Activated T-cell treated with anti-CD3 and anti-CD28 coated beads, Interleukin-2, amount 50 U/mL, for 24 hours (primary cell): ENCODE measurements around the gene RNF151.

Experiments
- DNase-seq: peaks from one replicate; pipeline ENCODE4 v3.0.0-alpha.2; 2020
- H3K27ac Mint-ChIP-seq: 2 replicates; pipeline ENCODE4 v1.8.0; 2020; ENCODE audit warnings: mild to moderate bottlenecking, mixed read lengths
- H3K27me3 Mint-ChIP-seq: 2 replicates; pipeline ENCODE4 v1.8.0; 2020; ENCODE audit warnings: mixed read lengths
- H3K36me3 Mint-ChIP-seq: 2 replicates; pipeline ENCODE4 v1.8.0; 2020; ENCODE audit warnings: low read depth, mixed read lengths
- H3K4me1 Mint-ChIP-seq: 2 replicates; pipeline ENCODE4 v1.8.0; 2020; ENCODE audit warnings: low read depth, mixed read lengths
- H3K4me3 Mint-ChIP-seq: 2 replicates; pipeline ENCODE4 v1.8.0; 2020; ENCODE audit warnings: mild to moderate bottlenecking, moderate library complexity, mixed read lengths
- H3K9me3 Mint-ChIP-seq: 2 replicates; pipeline ENCODE4 v1.8.0; 2020; ENCODE audit warnings: mixed read lengths

RNF151 gene

DNA sequence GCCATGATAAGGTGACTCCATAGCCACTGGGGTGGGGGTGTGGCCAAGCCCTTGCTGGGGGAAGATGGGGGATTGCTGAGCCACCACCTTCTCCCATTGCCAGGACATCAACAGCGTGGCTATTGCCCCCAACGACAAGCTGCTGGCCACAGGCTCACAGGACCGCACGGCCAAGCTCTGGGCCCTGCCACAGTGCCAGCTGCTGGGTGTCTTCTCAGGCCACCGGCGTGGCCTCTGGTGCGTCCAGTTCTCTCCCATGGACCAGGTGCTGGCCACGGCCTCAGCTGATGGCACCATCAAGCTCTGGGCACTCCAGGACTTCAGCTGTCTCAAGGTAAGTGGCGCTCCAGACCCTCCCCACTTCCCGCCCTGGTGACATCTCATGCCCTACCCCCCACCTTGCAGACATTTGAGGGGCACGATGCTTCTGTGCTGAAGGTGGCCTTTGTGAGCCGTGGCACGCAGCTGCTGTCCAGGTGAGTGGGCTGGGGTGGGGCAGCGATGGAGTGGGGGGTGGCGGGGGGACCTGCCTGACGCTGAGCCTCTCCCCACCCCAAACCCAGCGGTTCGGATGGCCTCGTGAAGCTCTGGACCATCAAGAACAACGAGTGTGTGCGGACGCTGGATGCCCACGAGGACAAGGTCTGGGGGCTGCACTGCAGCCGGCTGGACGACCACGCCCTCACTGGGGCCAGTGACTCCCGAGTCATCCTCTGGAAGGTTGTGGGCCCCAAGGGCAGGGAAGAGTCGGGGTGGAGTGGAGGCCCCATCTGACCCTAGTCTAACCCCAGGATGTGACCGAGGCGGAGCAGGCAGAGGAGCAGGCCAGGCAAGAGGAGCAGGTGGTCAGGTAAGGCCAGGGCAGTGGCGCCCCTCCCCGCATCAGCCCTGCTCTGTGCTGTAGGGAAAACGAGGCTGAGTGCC is 10.6 kb downstream of the RNF151 start:
- no peak for DNase-seq
- no peak overlapping the region for H3K4me3 Mint-ChIP-seq
- no peaks in the 10 kb centered on the region for H3K9me3 Mint-ChIP-seq
- H3K4me1 Mint-ChIP-seq: peaks cover 16% of the 10 kb centered on the region
- H3K36me3 Mint-ChIP-seq: peaks cover 63% of the 10 kb centered on the region
- H3K27me3 Mint-ChIP-seq: peaks cover 28% of the 10 kb centered on the region
- H3K27ac Mint-ChIP-seq: no peak overlapping the region

GRCh38 chr16:1977875-1978268 is 11.2 kb downstream of the RNF151 start:
- no peak for DNase-seq
- H3K36me3 Mint-ChIP-seq: peaks cover 58% of the 10 kb centered on the region
- H3K27ac Mint-ChIP-seq: no peak overlapping the region
- H3K4me1 Mint-ChIP-seq: peaks cover 12% of the 10 kb centered on the region
- H3K4me3 Mint-ChIP-seq: no peak overlapping the region
- H3K9me3 Mint-ChIP-seq: no peaks in the 10 kb centered on the region
- H3K27me3 Mint-ChIP-seq: peaks cover 34% of the 10 kb centered on the region

DNA sequence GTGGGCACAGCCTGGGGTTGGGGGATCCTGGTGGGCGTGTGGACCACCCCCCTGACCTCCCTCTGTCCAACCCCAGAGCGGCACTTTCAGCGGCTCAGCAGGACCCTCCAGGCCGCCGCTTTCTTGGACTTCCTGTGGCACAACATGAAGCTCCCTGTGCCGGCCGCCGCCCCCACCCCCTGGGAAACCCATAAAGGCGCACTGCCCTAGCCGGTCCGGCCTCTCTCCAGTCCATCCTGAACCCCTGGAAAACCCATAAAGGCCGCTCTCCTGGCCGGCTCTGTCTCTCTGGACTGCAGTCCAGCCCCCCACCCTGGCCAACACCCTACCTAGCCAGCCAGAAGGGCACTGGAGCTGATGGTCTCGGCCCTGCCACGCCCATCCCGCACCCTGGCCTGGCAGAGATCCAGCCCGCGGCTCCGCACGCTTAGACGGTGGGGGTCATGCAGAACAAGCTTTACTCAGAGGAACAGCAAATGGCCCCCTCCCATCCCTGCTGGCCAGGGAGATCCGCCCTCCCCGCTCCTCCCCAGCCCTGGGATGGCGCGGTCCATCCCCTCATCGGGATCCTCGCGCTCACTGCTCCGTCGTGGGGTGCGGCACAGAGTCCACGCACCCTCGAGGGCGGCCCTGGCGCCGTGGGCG is 11.9 kb downstream of the RNF151 start:
- H3K4me3 Mint-ChIP-seq: no peak overlapping the region
- peaks cover 51% of the 10 kb centered on the region for H3K36me3 Mint-ChIP-seq
- no peak for DNase-seq
- H3K9me3 Mint-ChIP-seq: no peaks in the 10 kb centered on the region
- H3K27me3 Mint-ChIP-seq: peaks cover 39% of the 10 kb centered on the region
- peaks cover 9% of the 10 kb centered on the region for H3K4me1 Mint-ChIP-seq
- H3K27ac Mint-ChIP-seq: no peak overlapping the region

DNA sequence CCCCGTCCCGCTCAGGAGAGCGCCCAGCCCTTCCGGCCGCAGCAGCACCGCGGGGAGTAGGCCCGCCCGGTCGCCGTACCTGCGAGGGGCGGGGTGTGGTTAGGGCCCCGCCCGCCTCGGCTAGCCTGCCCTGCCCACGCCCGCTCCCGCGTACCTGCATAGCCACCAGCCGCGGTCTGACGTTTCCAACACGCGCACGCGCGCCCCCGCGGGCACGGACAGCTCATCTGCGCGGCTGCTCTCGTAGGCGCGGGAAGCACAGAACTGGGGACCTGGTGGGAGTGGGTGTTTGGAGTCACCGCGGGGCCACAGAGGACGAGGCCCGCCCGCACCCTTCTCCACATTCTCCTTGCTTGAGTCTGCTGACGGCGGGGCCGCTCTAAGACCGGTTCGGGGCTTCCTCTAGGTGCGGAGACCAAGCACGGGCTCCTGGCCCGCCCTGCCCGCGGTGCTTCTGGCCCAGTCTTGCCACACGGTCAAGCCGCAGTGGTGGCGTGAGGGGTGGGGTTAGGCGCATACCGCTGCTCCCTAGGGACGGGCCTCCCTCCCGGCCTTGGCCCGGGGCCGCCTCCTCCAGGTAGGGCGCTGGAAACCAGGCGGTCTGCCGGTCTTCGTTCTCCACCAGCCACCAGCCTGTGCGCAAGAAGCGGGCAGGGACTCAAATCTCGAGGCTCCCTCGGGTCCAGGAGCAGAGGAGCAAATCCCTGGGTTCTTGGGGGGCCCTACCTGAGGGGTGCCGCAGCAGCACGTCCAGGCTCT is 12.8 kb downstream of the RNF151 start:
- no peak overlapping the region for H3K27ac Mint-ChIP-seq
- peaks cover 9% of the 10 kb centered on the region for H3K4me1 Mint-ChIP-seq
- no peaks in the 10 kb centered on the region for H3K9me3 Mint-ChIP-seq
- H3K27me3 Mint-ChIP-seq: peaks cover 39% of the 10 kb centered on the region
- DNase-seq: peak; percentile 69
- H3K36me3 Mint-ChIP-seq: peaks cover 44% of the 10 kb centered on the region
- no peak overlapping the region for H3K4me3 Mint-ChIP-seq

- peaks cover 15% of the 10 kb centered on the region for H3K4me1 Mint-ChIP-seq
- H3K4me3 Mint-ChIP-seq: no peak overlapping the region
- peaks cover 39% of the 10 kb centered on the region for H3K27me3 Mint-ChIP-seq
Observed at GRCh38 chr16:1980030-1980769, 13.5 kb downstream of the RNF151 start.

DNA sequence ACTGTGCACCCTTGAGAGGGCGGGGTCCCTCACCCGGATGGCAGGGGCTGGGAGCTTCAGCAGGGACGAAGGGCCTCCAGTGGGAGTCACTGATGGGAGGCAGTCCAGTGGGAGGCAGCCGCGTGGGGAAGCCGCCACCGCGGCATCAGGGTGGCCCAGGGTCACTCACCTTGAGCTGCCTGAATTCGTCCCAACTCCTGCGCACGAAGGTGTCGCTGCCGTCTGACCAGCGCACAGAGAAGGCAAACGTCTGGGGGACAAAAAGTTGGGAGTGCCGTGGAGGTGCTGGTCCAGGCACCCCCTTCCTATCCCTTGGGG is 14.1 kb downstream of the RNF151 start:
- H3K4me3 Mint-ChIP-seq: no peak overlapping the region
- no peak for DNase-seq
- peaks cover 39% of the 10 kb centered on the region for H3K27me3 Mint-ChIP-seq
- no peaks in the 10 kb centered on the region for H3K9me3 Mint-ChIP-seq
- H3K36me3 Mint-ChIP-seq: peaks cover 43% of the 10 kb centered on the region
- H3K4me1 Mint-ChIP-seq: peaks cover 20% of the 10 kb centered on the region
- H3K27ac Mint-ChIP-seq: no peak overlapping the region

More at GRCh38 chr16:1980030-1980769, 13.5 kb downstream of the RNF151 start:
- peak; percentile 57 for DNase-seq
- peaks cover 43% of the 10 kb centered on the region for H3K36me3 Mint-ChIP-seq
- no peaks in the 10 kb centered on the region for H3K9me3 Mint-ChIP-seq
- no peak overlapping the region for H3K27ac Mint-ChIP-seq

DNA sequence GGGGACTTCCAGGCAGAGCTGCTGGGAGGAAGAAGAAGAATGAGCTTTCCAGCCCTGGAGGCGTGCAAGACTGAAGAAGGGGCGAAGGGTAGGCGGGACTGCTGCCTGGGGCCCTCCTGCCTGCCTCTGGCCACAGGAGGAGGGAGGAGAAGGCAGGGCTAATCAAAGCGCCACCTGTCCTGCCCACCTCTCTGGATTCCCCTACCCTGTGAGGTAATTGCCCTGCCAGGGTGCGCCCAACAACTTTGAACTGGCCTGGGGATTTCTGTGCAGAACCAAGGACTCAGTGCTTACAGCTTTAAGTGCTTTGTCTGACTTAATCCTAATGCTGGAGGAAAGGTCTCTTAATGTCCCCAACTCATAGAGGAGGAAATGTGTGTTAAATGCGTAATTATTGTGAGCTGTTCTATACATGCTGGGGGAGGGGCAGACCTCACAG is 14.8 kb downstream of the RNF151 start, which contains the start of gene NOXO1:
NOXO1 (minus strand) TSS at position 72 of the 439 bp plus-strand sequence. CDS start 290 bp downstream, outside the sequence.
- DNase-seq: no peak
- H3K27ac Mint-ChIP-seq: peak within 1 kb of the TSS; percentile 66
- no peaks in the 10 kb centered on the region for H3K9me3 Mint-ChIP-seq
- peaks cover 20% of the 10 kb centered on the region for H3K4me1 Mint-ChIP-seq
- H3K27me3 Mint-ChIP-seq: peaks cover 39% of the 10 kb centered on the region
- no peak within 1 kb of the TSS for H3K4me3 Mint-ChIP-seq
- peaks cover 43% of the 10 kb centered on the region for H3K36me3 Mint-ChIP-seq

DNA sequence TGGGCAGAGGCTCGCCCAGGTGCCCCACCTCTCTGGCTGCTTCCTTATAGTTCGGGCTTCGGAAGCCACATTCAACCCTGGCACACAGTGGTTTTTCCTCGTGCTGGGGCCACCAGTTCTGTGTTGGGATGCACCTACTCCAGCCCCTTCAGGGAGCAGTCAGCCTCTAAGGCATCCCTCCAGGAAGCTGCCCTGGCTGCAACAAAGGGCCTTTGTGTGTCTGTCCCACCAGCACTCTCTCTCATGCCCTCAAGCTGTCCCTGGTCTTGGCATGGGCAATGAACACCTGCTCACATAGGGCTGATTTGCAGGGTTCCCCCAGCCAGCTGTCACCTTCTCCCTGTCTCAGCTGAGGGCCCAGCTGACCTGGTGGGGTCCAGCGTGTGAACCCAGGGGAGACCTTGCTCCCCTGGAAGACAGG is 15.4 kb downstream of the RNF151 start:
- DNase-seq: no peak

GRCh38 chr16:1982991-1983543 is 16.4 kb downstream of the RNF151 start:
- peak overlapping the region; percentile 70 for H3K4me3 Mint-ChIP-seq
- DNase-seq: no peak
- no peaks in the 10 kb centered on the region for H3K9me3 Mint-ChIP-seq
- H3K4me1 Mint-ChIP-seq: peaks cover 20% of the 10 kb centered on the region
- peaks cover 43% of the 10 kb centered on the region for H3K27me3 Mint-ChIP-seq
- H3K27ac Mint-ChIP-seq: no peak overlapping the region
- peaks cover 33% of the 10 kb centered on the region for H3K36me3 Mint-ChIP-seq

More for the DNA sequence above, 15.4 kb downstream of the RNF151 start:
- H3K36me3 Mint-ChIP-seq: peaks cover 43% of the 10 kb centered on the region
- no peaks in the 10 kb centered on the region for H3K9me3 Mint-ChIP-seq
- H3K27ac Mint-ChIP-seq: no peak overlapping the region
- H3K4me3 Mint-ChIP-seq: no peak overlapping the region
- H3K4me1 Mint-ChIP-seq: peaks cover 20% of the 10 kb centered on the region
- peaks cover 39% of the 10 kb centered on the region for H3K27me3 Mint-ChIP-seq

GRCh38 chr16:1983544-1984346 is 17.1 kb downstream of the RNF151 start, which contains the start of gene GFER:
GFER (plus strand) TSS chr16:1984193; CDS start chr16:1984219, 26 bp downstream.
- peaks cover 28% of the 10 kb centered on the region for H3K36me3 Mint-ChIP-seq
- peak within 1 kb of the TSS; percentile 68 for H3K27ac Mint-ChIP-seq
- no peaks in the 10 kb centered on the region for H3K9me3 Mint-ChIP-seq
- DNase-seq: peak; percentile 85
- H3K27me3 Mint-ChIP-seq: peaks cover 47% of the 10 kb centered on the region
- H3K4me3 Mint-ChIP-seq: peak within 1 kb of the TSS; percentile 88
- H3K4me1 Mint-ChIP-seq: peaks cover 20% of the 10 kb centered on the region

DNA sequence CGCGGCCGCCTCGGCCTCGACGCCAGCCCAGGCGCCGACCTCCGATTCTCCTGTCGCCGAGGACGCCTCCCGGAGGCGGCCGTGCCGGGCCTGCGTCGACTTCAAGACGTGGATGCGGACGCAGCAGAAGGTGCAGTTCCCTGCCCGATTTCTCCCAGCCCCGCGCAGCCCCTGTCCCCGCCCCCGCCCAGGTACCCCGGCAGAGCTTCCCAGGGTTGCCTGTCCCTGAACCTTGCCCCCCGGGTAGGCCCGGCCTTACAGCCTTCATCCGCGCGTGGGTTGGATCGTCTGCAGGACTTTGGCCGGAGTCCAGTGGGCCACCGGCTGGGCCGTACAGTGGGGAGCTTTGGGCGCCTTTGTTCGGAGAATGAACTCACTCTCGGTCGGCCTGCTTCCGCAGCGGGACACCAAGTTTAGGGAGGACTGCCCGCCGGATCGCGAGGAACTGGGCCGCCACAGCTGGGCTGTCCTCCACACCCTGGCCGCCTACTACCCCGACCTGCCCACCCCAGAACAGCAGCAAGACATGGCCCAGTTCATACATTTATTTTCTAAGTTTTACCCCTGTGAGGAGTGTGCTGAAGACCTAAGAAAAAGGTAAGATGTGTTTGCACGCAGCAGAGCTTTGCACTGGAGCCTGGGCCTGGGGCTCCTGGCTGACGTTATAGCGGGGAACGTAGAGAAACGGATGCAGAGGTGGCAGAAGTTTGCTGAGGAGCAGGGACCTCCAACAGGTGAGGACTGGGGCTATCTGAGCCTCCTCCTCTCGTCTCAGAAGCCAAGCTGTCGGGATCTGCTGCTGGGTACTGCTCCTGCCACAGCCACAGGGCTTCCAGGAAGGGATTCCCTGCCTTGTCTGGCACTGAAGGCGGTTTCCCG is 17.9 kb downstream of the RNF151 start:
- Mint-ChIP-seq H3K36me3 (peaks cover 26% of the 10 kb centered on the region), H3K27me3 (peaks cover 52% of the 10 kb centered on the region), H3K4me1 (peaks cover 20% of the 10 kb centered on the region), H3K27ac (peak overlapping the region; percentile 68), H3K9me3 (no peaks in the 10 kb centered on the region), H3K4me3 (peak overlapping the region; percentile 88)
- DNase-seq: no peak

- peaks cover 47% of the 10 kb centered on the region for H3K27me3 Mint-ChIP-seq
- H3K4me1 Mint-ChIP-seq: peaks cover 23% of the 10 kb centered on the region
- H3K27ac Mint-ChIP-seq: peak overlapping the region; percentile 68
- H3K4me3 Mint-ChIP-seq: peak overlapping the region; percentile 88
- DNase-seq: no peak
- H3K36me3 Mint-ChIP-seq: peaks cover 26% of the 10 kb centered on the region
- no peaks in the 10 kb centered on the region for H3K9me3 Mint-ChIP-seq
Observed at GRCh38 chr16:1985466-1986150, 19.0 kb downstream of the RNF151 start.
